Lower leg skin (tissue), 4 donors: ENCODE data around the gene WFDC1. TPM values are rescaled to one million over a fixed set of nuclear protein-coding genes. Genes with fewer than 3 reads are reported as not detected.

Source experiments
- DNase-seq, 2 donors: peaks; one replicate each; pipeline ENCODE4 v3.0.0-alpha.2; 2019; ENCODE audit warnings: low spot score in 2 of 2
- H3K4me3 ChIP-seq: fragments of 200-600 bp; sonication (generic); 2 replicates; pipeline ENCODE4 v1.5.1; 2017; ENCODE audit warnings: mild to moderate bottlenecking, low read depth; ENCODE audit not compliant: poor library complexity, severe bottlenecking
- CTCF ChIP-seq, 3 donors: fragments of 450-650 bp; IDR thresholded peaks; one replicate each; pipeline ENCODE4 v1.5.1; 2016; ENCODE audit warnings: antibody characterized with exemption in 3 of 3, mild to moderate bottlenecking in 3 of 3, moderate library complexity in 2 of 3
- POLR2A ChIP-seq, 2 donors: fragments of 450-650 bp; IDR thresholded peaks; one replicate each; pipeline ENCODE4 v1.6.1; 2016 to 2017; ENCODE audit warnings: antibody characterized with exemption in 2 of 2, mild to moderate bottlenecking in 1 of 2, moderate library complexity in 1 of 2
- WGBS, 2 donors: methylation state at CpG; one replicate each; pipeline ENCODE4 v1.1.5; 2018; 5-methylcytosine and 5-hydroxymethylcytosine counted together
- intact Hi-C: fragments of 100-400 bp; cut with DNase I; formaldehyde crosslinking; loops from one replicate; pipeline ENCODE4 v1.15.0; 2023; ENCODE audit warnings: low total_unique reads
- total RNA-seq, 4 donors: library from RNA; depleted of rRNA; stranded (reverse); fragments of >200 nt; gene quantifications; one replicate each; pipeline ENCODE4 v1.1.0, GENCODE V29; 2016

The WFDC1 gene
- total RNA-seq, 4 donors from 2014 or later: 0.91 to 2.2 (median 1.3) TPM; not detected in 1

GRCh38 chr16:84252184-84252583 lies 42.5 kb upstream of the WFDC1 start:
- 62 to 66% methylated on average over 7 of the region's 7 CpGs for WGBS, 2 donors
- no peak for TF ChIP-seq POLR2A (IDR thresholded peaks at IDR 0.05)
- no peak for TF ChIP-seq CTCF (IDR thresholded peaks at IDR 0.05)
- no peak for DNase-seq
- intact Hi-C loops: no loop called here
- no peak overlapping the region for H3K4me3 ChIP-seq

GRCh38 chr16:84253173-84253572 lies 41.5 kb upstream of the WFDC1 start:
- TF ChIP-seq CTCF (IDR thresholded peaks at IDR 0.05): no peak
- no peak for TF ChIP-seq POLR2A (IDR thresholded peaks at IDR 0.05)
- intact Hi-C loops: no loop called here
- H3K4me3 ChIP-seq: no peak overlapping the region
- DNase-seq: no peak
- WGBS, 2 donors: 75 to 83% methylated on average over 4 of the region's 4 CpGs

GRCh38 chr16:84254062-84254461 lies 40.6 kb upstream of the WFDC1 start:
- 53 to 62% methylated on average over 4 of the region's 4 CpGs for WGBS, 2 donors
- DNase-seq: no peak
- TF ChIP-seq POLR2A (IDR thresholded peaks at IDR 0.05): no peak
- TF ChIP-seq CTCF (IDR thresholded peaks at IDR 0.05): no peak
- intact Hi-C loops: no loop called here
- no peak overlapping the region for H3K4me3 ChIP-seq

- TF ChIP-seq POLR2A (IDR thresholded peaks at IDR 0.05): no peak
- no peak for DNase-seq
- WGBS, 2 donors: 86 to 88% methylated on average over 4 of the region's 4 CpGs
- intact Hi-C loops: no loop called here
- no peak overlapping the region for H3K4me3 ChIP-seq
Measured at GRCh38 chr16:84255050-84255810, 39.4 kb upstream of the WFDC1 start.

GRCh38 chr16:84258266-84258665 lies 36.4 kb upstream of the WFDC1 start:
- no peak for TF ChIP-seq CTCF (IDR thresholded peaks at IDR 0.05)
- no peak for TF ChIP-seq POLR2A (IDR thresholded peaks at IDR 0.05)
- 89 to 91% methylated on average over 11 of the region's 11 CpGs for WGBS, 2 donors
- no peak for DNase-seq
- intact Hi-C loops: no loop called here
- no peak overlapping the region for H3K4me3 ChIP-seq

- no peak overlapping the region for H3K4me3 ChIP-seq
- DNase-seq: no peak
- WGBS, 2 donors: 92 to 95% methylated on average over 3 of the region's 3 CpGs
- TF ChIP-seq POLR2A (IDR thresholded peaks at IDR 0.05) (no peak), CTCF (IDR thresholded peaks at IDR 0.05) (no peak)
- intact Hi-C loops: no loop called here
Measured at GRCh38 chr16:84259691-84260090, 35.0 kb upstream of the WFDC1 start.
